Erythroblast (primary cell): ENCODE results near the gene ANKRD10.

Source experiments
- GATA1 ChIP-seq: IDR thresholded peaks from 2 replicates; pipeline ENCODE4 v1.6.1; 2011; ENCODE audit warnings: low read depth, mild to moderate bottlenecking, control low read depth, low read length, moderate library complexity
- POLR2A ChIP-seq: IDR thresholded peaks from 2 replicates; pipeline ENCODE4 v1.6.1; 2011; ENCODE audit warnings: mild to moderate bottlenecking, low read length

DNA sequence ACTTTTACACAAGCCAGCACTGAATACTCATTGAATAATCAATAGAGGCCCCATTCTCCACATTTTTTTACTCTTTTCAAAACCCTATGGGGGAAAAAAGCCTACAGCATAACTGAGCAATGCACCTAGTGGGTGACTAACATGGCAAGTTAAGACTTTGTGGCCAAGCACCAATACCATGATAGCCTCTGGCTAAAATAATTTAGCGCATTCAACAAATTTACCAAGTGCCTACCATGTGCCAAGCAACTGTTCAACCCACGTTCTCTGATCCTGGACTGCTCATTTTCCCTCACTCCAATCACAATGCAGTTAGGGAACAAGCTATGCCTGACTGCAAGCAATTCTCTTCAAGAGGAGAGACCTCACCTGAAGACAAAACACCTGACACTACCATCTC is 3.0 kb downstream of the ANKRD10 start:
- TF ChIP-seq POLR2A (no peak), GATA1 (no peak)
